ENCODE measurements around the gene FAM177A1.

GRCh38 chr14:35046048-35046750, at the start of gene FAM177A1:
- peak in 3 of 4 experiments; percentile 1 to 26 (median 12) for TF ChIP-seq CTCF (IDR thresholded peaks at IDR 0.05)
- TF ChIP-seq POLR2A (IDR thresholded peaks at IDR 0.05), result peak; percentile 81 to 86
- TF ChIP-seq POLR2AphosphoS5 (IDR thresholded peaks at IDR 0.05), result peak; percentile 83
